ENCODE data around the gene SNAPC3.
A peak's percentile ranks its signal among the peaks of the same experiment; 100 is the strongest.

Gene SNAPC3

DNA sequence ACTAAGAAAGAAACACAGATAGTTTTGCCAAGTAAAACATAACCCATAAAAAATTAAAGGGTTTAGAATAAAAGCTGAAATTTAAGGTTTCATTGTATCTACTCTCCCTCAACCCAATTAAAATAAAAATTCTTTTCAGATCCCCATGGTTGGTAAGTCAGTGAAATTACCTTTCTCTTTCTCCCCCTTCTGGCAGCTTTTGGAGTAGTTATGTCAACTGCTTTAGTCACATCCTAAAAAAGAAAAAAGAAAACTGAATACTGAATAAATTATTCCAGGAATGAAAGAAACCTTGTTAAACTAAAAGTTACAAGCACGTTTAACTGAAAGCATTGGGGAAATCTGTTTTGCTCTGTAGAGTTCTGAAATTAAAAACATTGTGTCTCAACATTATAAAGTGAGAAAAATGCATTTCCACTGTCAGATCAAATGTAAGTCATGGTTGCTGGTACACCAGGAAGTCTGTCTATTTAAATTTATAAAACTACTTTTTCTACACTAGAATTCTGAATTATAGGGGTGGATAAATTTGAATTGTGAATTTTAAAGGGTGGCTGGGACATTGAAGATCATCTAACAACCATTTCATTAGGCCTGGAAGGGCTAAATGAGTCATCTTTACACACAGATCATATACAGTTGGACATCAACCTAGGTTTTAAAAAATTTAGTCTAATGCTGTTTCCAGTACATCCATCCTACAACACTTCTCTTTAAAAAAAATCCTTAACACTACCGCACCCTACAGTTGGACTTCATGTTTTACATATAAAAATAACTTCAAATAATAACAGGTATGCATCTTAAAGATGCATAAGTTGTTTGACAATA lies 63.4 kb downstream of the SNAPC3 start:
- DNase-seq (ENCODE audit: extremely low read depth in 1 of 2, low read depth in 1 of 2), result no peak

DNA sequence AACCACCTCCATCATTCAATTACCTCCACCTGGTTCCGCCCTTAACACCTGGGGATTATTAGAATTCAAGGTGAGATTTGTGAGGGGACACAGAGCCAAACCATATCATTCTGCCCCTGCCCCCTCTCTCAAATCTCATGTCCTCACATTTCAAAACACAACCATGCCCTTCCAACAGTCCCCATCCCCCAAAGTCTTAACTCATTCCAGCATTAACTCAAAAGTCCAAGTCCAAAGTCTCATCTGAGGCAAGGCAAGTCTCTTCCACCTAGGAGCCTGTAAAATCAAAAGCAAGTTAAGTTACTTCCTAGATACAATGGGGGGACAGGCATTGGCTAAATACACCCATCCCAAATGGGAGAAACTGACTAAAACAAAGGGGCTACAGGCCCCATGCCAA lies 69.3 kb downstream of the SNAPC3 start:
- DNase-seq (ENCODE audit: extremely low read depth in 1 of 2, low read depth in 1 of 2), result no peak

DNA sequence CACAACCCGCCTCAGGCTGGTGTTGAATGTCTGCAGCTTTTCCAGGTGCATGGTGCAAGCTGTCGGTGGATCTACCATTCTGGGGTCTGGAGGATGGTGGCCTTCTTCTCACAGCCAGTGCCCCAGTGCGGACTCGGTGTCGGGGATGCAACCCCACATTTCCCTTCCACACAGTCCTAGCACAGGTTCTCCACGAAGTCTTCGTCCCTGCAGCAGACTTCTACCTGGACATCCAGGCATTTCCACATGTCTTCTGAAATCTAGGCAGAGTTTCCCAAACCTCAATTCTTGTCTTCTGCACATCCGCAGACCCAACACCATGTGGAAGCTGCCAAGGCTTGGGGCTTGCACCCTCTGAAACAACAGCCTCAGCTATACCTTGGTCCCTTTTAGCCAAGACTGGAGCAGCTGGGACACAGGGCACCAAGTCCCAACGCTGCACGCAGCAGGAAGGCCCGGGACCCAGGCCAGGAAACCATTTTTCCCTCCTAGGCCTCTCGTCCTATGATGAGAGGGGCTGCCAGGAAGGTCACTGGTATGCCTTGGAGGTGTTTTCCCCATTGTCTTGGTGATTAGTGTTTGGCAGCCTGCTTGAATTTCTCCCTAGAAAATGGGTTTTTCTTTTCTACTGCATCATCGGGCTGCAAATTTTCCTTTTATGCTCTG lies 69.9 kb downstream of the SNAPC3 start:
- DNase-seq (ENCODE audit: extremely low read depth in 1 of 2, low read depth in 1 of 2), result no peak

DNA sequence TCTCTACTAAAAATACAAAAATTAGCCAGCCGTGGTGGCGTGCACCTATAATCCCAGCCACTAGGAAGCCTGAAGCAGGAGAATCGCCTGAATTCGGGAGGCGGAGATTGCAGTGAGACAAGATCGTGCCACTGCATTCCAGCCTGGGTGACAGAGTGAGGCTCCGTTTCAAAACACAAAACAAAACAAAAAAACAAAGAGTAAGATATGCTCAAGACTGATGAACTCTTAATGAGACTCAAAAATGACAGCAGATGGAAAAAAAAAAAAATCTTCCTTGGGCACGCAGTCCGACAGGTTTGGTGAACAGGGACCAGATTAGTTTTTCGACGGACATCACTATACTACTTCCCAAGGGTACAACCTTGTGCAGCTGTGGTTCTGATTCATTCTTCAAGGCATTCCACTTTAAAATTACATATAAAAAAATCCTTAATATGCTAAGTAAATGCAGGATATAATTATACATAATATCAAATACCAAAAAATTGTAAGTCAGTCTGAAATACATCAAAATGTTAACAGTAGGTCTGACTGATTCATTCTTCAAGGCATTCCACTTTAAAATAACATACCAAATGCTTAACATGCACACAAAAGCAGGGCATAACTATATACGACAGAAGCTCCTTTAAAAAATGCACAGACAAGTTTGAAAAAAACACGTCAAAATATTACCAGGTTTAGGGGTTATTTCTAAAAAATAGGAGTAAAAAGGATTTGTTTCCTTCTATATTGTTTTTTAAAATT lies 75.7 kb downstream of the SNAPC3 start:
- no peak for DNase-seq (ENCODE audit: extremely low read depth in 1 of 2, low read depth in 1 of 2)

DNA sequence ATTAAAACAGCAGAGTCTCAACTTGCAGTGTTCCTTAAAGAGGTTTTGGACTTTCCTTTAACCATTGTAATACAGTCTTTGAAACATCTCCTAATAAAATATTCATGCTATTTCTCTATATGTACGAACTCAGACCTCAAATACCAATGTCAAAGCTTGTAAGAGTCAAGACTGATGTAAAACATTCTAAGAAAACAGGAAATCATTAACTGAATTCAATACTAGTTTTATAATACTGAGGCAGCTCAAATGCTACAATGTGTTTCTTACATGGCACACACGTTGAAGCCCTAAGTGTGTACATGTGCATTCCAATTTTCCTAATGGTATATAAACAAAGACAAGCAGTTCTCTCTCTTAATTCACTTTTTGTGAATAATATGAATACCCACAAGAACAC lies 76.5 kb downstream of the SNAPC3 start:
- no peak for DNase-seq (ENCODE audit: extremely low read depth in 1 of 2, low read depth in 1 of 2)

DNA sequence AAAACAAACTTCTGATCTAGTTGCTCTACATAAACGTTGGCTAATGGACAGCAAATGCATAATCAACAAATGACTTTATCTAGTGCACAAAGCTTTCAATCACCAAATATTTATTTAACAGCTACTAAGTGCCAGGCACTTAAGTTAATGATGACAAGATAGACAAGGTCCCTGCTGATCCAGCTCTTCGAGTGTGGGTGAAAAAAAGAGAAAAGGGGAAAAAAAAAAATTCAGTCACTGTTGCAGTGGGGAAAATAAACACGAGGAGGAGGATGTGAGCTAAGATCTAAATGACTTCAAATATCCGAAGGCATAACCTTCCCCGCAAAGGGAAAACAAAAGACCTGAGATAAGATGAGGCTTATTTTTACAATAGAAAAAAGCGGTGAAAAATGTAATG lies 78.5 kb downstream of the SNAPC3 start:
- DNase-seq (ENCODE audit: extremely low read depth in 1 of 2, low read depth in 1 of 2), result no peak

DNA sequence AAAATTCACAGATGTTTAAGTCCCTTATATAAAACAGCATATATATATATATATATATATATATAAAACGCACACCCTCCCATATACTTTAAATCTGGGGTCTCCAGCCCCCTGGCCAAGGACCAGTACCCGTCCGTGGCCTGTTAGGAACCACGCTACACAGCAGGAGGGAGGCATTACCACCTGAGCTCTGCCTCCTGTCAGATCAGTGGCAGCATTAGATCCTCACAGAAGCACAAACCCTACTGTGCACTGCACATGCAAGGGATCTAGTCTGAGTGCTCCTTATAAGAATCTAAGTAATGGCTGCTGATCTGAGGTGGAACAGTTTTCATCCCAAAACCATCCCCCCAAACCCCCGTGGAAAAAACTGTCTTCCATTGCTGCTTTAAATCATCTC lies 79.1 kb downstream of the SNAPC3 start:
- DNase-seq (ENCODE audit: extremely low read depth in 1 of 2, low read depth in 1 of 2), result no peak

DNA sequence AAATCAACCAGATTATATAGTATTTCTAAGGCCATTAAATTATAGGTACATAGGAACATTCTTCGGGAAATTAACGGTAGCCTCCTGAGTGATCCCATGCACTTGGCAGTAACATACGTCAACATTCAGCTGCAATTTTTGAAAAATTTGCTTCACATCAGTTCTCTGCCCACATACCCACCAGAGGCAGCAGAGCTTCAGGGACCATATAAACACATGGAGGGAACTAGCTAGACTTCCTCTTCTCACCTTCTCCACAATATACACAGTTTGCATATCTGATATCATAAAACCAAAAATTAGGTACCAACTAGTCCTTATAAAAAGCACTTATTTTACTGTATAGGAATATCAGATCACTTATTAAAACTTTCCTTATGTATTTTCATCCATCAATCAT lies 83.2 kb downstream of the SNAPC3 start:
- DNase-seq (ENCODE audit: extremely low read depth in 1 of 2, low read depth in 1 of 2), result no peak

DNA sequence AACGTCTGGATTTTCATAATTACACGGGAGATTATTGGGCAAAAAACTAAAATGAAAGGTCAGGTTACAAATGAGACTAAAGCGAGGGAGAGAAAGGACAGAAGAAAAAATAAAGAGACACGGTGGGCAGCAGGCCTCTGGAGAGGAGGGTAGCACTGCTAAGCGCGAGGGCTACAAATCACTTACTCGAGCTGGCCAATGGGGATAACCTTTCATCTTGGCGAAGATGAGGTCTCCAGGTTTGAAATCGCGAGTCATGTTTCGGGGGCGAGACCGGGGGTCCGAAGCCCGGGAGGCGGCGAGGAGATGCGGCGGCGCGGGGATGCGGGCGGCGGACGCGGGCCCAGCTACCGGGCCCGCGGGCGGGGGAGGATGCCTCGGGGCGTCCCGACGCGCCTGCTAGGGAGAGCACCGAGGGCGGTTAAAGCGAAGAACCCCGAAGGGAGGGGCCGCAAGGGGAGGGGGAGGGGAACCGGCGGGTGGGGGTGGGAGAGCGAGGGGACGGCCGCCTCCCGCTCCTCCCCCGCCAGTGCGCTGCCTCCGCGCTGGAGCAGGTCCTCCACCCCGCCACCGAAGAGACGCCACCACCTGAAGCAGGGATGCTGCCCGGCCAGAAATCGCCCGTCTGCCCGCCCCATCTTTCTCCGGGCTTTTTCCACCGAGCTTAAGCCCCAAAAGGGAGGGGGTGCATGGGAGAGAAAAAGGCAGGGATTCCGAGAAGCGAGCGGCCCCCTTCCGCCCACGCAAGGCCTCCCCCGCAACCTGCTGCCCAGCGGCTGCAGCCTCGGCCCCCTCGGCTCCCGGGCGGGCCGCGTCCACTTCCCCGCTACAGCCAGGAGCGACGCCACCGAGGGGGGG lies 87.5 kb downstream of the SNAPC3 start:
- DNase-seq (ENCODE audit: extremely low read depth in 1 of 2, low read depth in 1 of 2), result peak; percentile 25 to 29

DNA sequence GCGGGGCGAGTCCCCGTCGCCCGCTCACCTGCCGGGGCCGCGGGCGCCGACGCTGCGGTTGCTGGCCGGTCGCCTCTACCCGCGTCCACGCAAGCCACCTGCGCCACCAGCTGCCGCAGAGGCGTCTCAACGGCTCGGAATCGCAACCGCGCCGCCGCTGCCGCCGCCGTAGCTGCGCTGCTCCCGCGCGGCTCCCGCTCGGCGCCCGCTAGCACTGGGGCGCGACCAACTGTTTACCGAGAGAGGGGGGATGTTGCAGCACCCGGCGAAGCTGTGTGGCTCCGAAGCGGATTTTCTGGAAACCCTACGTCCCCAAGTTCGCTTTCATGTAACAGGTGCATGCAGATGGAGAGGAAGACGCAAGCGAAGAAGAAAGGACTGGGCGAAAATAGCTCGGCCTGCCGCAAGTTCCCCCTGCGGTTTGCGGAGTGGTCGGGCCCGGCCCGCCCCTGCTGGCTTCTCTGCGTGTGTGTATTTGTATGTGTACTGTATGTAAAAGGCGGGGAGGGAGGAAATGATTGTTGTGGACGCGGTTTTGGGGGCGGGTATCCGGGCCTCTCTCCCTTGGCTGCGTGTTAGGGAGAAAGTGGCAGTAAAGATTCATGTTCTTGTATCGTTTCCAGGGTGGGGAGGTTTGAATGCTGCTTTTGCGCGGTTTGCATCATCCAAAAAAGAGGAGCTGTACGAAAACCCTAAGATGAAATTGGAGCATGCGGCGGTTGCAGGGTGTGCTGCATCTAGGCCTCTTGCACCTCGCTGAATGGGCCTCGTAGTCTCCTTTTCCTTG lies 88.3 kb downstream of the SNAPC3 start, which contains the start of gene PSIP1:
Gene PSIP1 (minus strand): TSS at position 182 of the 787 bp plus-strand sequence. CDS start 782 bp downstream, outside the sequence.
- DNase-seq (ENCODE audit: extremely low read depth in 1 of 2, low read depth in 1 of 2), result peak; percentile 69 to 78

All from stimulated activated CD8-positive, alpha-beta memory T cell treated with anti-CD3 and anti-CD28 coated beads, Interleukin-7, amount 100 ng/mL, for 48 hours (primary cell).